OCI-LY7 (cell line): Measurements from ENCODE around the gene KCTD4. TPM values are rescaled to one million over a fixed set of nuclear protein-coding genes. Genes with fewer than 3 reads are reported as not detected.

Source experiments
- BruUV-seq: library from RNA; stranded (reverse); fragments of 400-500 nt; replicated peaks from 2 replicates; lab custom pipeline; 2021; lab: Mats Ljungman, UMichigan
- CTCF ChIA-PET: fragments of 300-600 bp; sonication (Branson Sonifier 250); formaldehyde crosslinking; loops from one replicate; lab custom pipeline; 2022; ENCODE audit warnings: antibody characterized with exemption; ENCODE audit not compliant: unreplicated experiment; lab: Charles Lee
- POLR2A ChIA-PET: fragments of 300-600 bp; sonication (Branson Sonifier 250); formaldehyde crosslinking; loops from one replicate; lab custom pipeline; 2022; ENCODE audit warnings: antibody characterized with exemption; lab: Charles Lee
- DNase-seq: peaks from one replicate; pipeline ENCODE4 v3.0.0-alpha.2; 2015; ENCODE audit warnings: low spot score
- H2AFZ ChIP-seq: fragments of 200-600 bp; sonication (generic), shearing (Covaris generic); 2 replicates; pipeline ENCODE4 v1.6.1; 2014; ENCODE audit warnings: mild to moderate bottlenecking, antibody characterized with exemption, low read length, moderate library complexity
- H3K27ac ChIP-seq: fragments of 200-600 bp; sonication (generic); 2 replicates; pipeline ENCODE4 v1.5.1; 2014; ENCODE audit warnings: mixed run types, low read depth, mild to moderate bottlenecking, moderate library complexity, low read length, inconsistent platforms; ENCODE audit not compliant: poor library complexity, severe bottlenecking
- H3K36me3 ChIP-seq: fragments of 200-600 bp; sonication (generic); 2 replicates; pipeline ENCODE4 v1.6.1; 2014; ENCODE audit warnings: mild to moderate bottlenecking, antibody characterized with exemption, low read length, moderate library complexity, mixed read lengths; ENCODE audit not compliant: insufficient read depth
- H3K4me1 ChIP-seq: fragments of 200-600 bp; sonication (generic); 2 replicates; pipeline ENCODE4 v1.5.1; 2014; ENCODE audit warnings: mild to moderate bottlenecking, low read length; ENCODE audit not compliant: insufficient read depth, poor library complexity, severe bottlenecking
- H3K4me2 ChIP-seq: fragments of 200-600 bp; sonication (generic); 2 replicates; pipeline ENCODE4 v1.6.1; 2014; ENCODE audit warnings: mild to moderate bottlenecking, low read length
- H3K4me3 ChIP-seq: fragments of 200-600 bp; sonication (generic); 2 replicates; pipeline ENCODE4 v1.5.1; 2014; ENCODE audit warnings: mild to moderate bottlenecking, low read depth, low read length; ENCODE audit not compliant: poor library complexity, severe bottlenecking
- H3K79me2 ChIP-seq: fragments of 200-600 bp; sonication (generic); 2 replicates; pipeline ENCODE4 v1.6.1; 2016; ENCODE audit warnings: low read depth, mild to moderate bottlenecking, low read length, moderate library complexity, mixed read lengths; ENCODE audit not compliant: insufficient read depth
- H3K9me2 ChIP-seq: fragments of 200-600 bp; sonication (generic); 2 replicates; pipeline ENCODE4 v1.6.1; 2016; ENCODE audit warnings: mild to moderate bottlenecking, low read length, mixed read lengths; ENCODE audit not compliant: insufficient read depth
- H3K9me3 ChIP-seq: fragments of 200-600 bp; sonication (generic); 2 replicates; pipeline ENCODE4 v1.6.1; 2014; ENCODE audit warnings: mild to moderate bottlenecking, mixed run types, low read length, mixed read lengths
- H4K20me1 ChIP-seq: fragments of 200-600 bp; sonication (generic); 2 replicates; pipeline ENCODE4 v1.6.1; 2014; ENCODE audit warnings: mild to moderate bottlenecking, antibody characterized with exemption, low read length, moderate library complexity, mixed read lengths; ENCODE audit not compliant: insufficient read depth
- CTCF ChIP-seq: fragments of 200-600 bp; sonication (generic); conservative IDR thresholded peaks from 2 replicates; pipeline ENCODE4 v1.5.1; 2014; ENCODE audit warnings: mild to moderate bottlenecking, antibody characterized with exemption, low read length, moderate library complexity, mixed read lengths
- EZH2phosphoT487 ChIP-seq: fragments of 200-600 bp; sonication (generic); IDR thresholded peaks from 2 replicates; pipeline ENCODE4 v1.6.1; 2018; ENCODE audit warnings: low read depth, borderline replicate concordance, mild to moderate bottlenecking, mixed run types, antibody characterized with exemption, low read length, moderate library complexity, mixed read lengths
- intact Hi-C: fragments of 100-400 bp; cut with micrococcal nuclease; formaldehyde crosslinking; loops from one replicate; pipeline ENCODE4 v1.10.0; 2022; ENCODE audit not compliant: unreplicated experiment
- total RNA-seq, 2 experiments: library from RNA; depleted of rRNA in 1 of 2; stranded (reverse); fragments of >200 nt in 1 of 2; shearing (Covaris generic) in 1 of 2; gene quantifications; 2 replicates each; pipeline ENCODE4 v1.2.3, GENCODE V29; 2014 to 2022

KCTD4 gene
- total RNA-seq, 2 experiments from 2014 or later, result not detected

- intact Hi-C loops, result no loop called here
- Histone ChIP-seq H4K20me1 (no peaks in the 10 kb centered on the region), H3K9me2 (no peaks in the 10 kb centered on the region), H3K36me3 (peaks cover 13% of the 10 kb centered on the region), H3K4me2 (no peak overlapping the region), H3K79me2 (no peaks in the 10 kb centered on the region; the same call in 1 of the 2 replicates), H3K4me3 (no peak overlapping the region), H3K27ac (no peak overlapping the region), H3K9me3 (no peaks in the 10 kb centered on the region), H3K4me1 (peaks cover 8% of the 10 kb centered on the region), H2AFZ (no peak overlapping the region)
- DNase-seq, result no peak
- TF ChIP-seq CTCF, result no peak
- no peak for TF ChIP-seq EZH2phosphoT487
- ChIA-PET POLR2A (interaction anchor here (0.6 to 1.3 kb wide), 4 partner anchors 18 to 76 kb away, joined by 3 to 5 read pairs (median 4); no protein-coding TSS in a partner anchor), CTCF (no interaction called here)
- no TSS peak for BruUV-seq
Measured at GRCh38 chr13:45185286-45185685, 15.6 kb downstream of the KCTD4 start.

GRCh38 chr13:45184693-45185092 is 16.2 kb downstream of the KCTD4 start:
- Histone ChIP-seq H3K4me3 (no peak overlapping the region), H2AFZ (no peak overlapping the region), H3K79me2 (no peaks in the 10 kb centered on the region; the same call in 1 of the 2 replicates), H3K4me1 (peaks cover 8% of the 10 kb centered on the region), H4K20me1 (no peaks in the 10 kb centered on the region), H3K4me2 (0 out of 2 replicates have a peak overlapping the region, but pooled peaks have one; percentile 20), H3K9me3 (no peaks in the 10 kb centered on the region), H3K9me2 (no peaks in the 10 kb centered on the region), H3K36me3 (peaks cover 12% of the 10 kb centered on the region), H3K27ac (peak overlapping the region; percentile 28)
- DNase-seq, result peak; percentile 14
- TF ChIP-seq CTCF (no peak), EZH2phosphoT487 (no peak)
- intact Hi-C loops, result no loop called here
- CTCF ChIA-PET, result no interaction called here
- POLR2A ChIA-PET, result interaction anchor here (0.6 to 1.3 kb wide), 2 partner anchors 21 to 76 kb away, joined by 4 to 5 read pairs; no protein-coding TSS in a partner anchor
- BruUV-seq, result no TSS peak
